Keratinocyte (primary cell): ENCODE results near the gene OSMR. TPM values are rescaled to one million over a fixed set of nuclear protein-coding genes. Genes with fewer than 3 reads are reported as not detected.

ENCODE experiments used
- DNase-seq: peaks from one replicate; pipeline ENCODE4 v3.0.0-alpha.2; 2011; ENCODE audit warnings: low read depth, missing footprints, low spot score
- FAIRE-seq: peaks from 2 replicates; lab custom pipeline; 2011; peaks lifted over from hg19 to GRCh38; lab: Jason Lieb, UNC
- H2AFZ ChIP-seq: 2 replicates; pipeline ENCODE4 v1.6.0; 2012; ENCODE audit warnings: low read length, control low read depth, inconsistent platforms; ENCODE audit not compliant: control insufficient read depth
- H3K27ac ChIP-seq: 2 replicates; pipeline ENCODE4 v1.5.1; 2011; ENCODE audit warnings: low read length; ENCODE audit not compliant: control insufficient read depth, insufficient read depth
- H3K27me3 ChIP-seq: 3 replicates; pipeline ENCODE4 v1.6.0; 2011; ENCODE audit warnings: low read length; ENCODE audit not compliant: control insufficient read depth, insufficient read depth; ENCODE audit errors: extremely low read depth
- H3K36me3 ChIP-seq, 2 experiments: 2 replicates in 1 of 2; 3 replicates in 1 of 2; pipeline ENCODE4 v1.5.1; 2011; ENCODE audit warnings: low read length in 2 of 2, mild to moderate bottlenecking in 1 of 2; ENCODE audit not compliant: control insufficient read depth in 2 of 2, insufficient read depth in 2 of 2; ENCODE audit errors: extremely low read depth in 1 of 2
- H3K4me1 ChIP-seq: 3 replicates; pipeline ENCODE4 v1.5.1; 2011; ENCODE audit warnings: low read length; ENCODE audit not compliant: control insufficient read depth, insufficient read depth; ENCODE audit errors: extremely low read depth
- H3K4me2 ChIP-seq: 3 replicates; pipeline ENCODE4 v1.6.0; 2011; ENCODE audit warnings: low read depth, low read length; ENCODE audit not compliant: control insufficient read depth, insufficient read depth; ENCODE audit errors: extremely low read depth
- H3K4me3 ChIP-seq, 3 experiments: fragments of 200-600 bp in 1 of 3; sonication (generic) in 1 of 3; 2 replicates in 2 of 3; 3 replicates in 1 of 3; pipeline ENCODE4 v1.5.1; 2011 to 2016; ENCODE audit warnings: low read length in 3 of 3, mild to moderate bottlenecking in 3 of 3, control low read depth in 2 of 3, inconsistent platforms in 1 of 3, low read depth in 1 of 3, mixed read lengths in 1 of 3, mixed run types in 1 of 3, moderate library complexity in 1 of 3; ENCODE audit not compliant: control insufficient read depth in 2 of 3, insufficient read depth in 2 of 3; ENCODE audit errors: extremely low read depth in 1 of 3
- H3K79me2 ChIP-seq: 2 replicates; pipeline ENCODE4 v1.6.0; 2012; ENCODE audit warnings: low read length; ENCODE audit not compliant: control insufficient read depth, insufficient read depth
- H3K9ac ChIP-seq: 3 replicates; pipeline ENCODE4 v1.6.0; 2011; ENCODE audit warnings: low read length; ENCODE audit not compliant: control insufficient read depth, insufficient read depth; ENCODE audit errors: extremely low read depth
- H3K9me1 ChIP-seq: 3 replicates; pipeline ENCODE4 v1.6.0; 2011; ENCODE audit warnings: low read length; ENCODE audit not compliant: control insufficient read depth, insufficient read depth; ENCODE audit errors: extremely low read depth
- H3K9me3 ChIP-seq: 2 replicates; pipeline ENCODE4 v1.5.1; 2012; ENCODE audit warnings: low read depth, low read length; ENCODE audit not compliant: control insufficient read depth
- H4K20me1 ChIP-seq: 3 replicates; pipeline ENCODE4 v1.6.0; 2011; ENCODE audit warnings: low read length; ENCODE audit not compliant: control insufficient read depth, insufficient read depth; ENCODE audit errors: extremely low read depth
- EZH2 ChIP-seq: IDR thresholded peaks from one replicate; pipeline ENCODE4 v1.6.1; 2012; ENCODE audit warnings: inconsistent platforms, mild to moderate bottlenecking, low read length, moderate library complexity
- dilution Hi-C: fragments of 300-500 bp; cut with MboI; formaldehyde crosslinking; loops from one replicate; pipeline ENCODE4 v1.7.0; 2020; ENCODE audit warnings: low sequenced_read_pairs; ENCODE audit not compliant: extremely low pct_ligation_motif_present
- polyA plus RNA-seq, 5 experiments: library from polyadenylated mRNA; depleted of rRNA in 3 of 5; stranded (reverse) in 3 of 5; stranded (forward) in 1 of 5; unstranded in 1 of 5; fragments of >200 nt; gene quantifications; 1 replicate in 1 of 5; 2 replicates in 3 of 5; 3 replicates in 1 of 5; pipeline versions ENCODE4 v1.2.1 to v1.2.3, GENCODE V29; 2011 to 2012; ENCODE audit warnings: missing spikeins in 2 of 5, low read depth in 1 of 5, low replicate concordance in 1 of 5
- TF ChIP-seq, protein P1 (sequence below), 3 experiments: IDR thresholded peaks in 1 of 3; conservative IDR thresholded peaks in 1 of 3; optimal IDR thresholded peaks in 1 of 3; 2 replicates in 2 of 3; 3 replicates in 1 of 3; pipeline versions ENCODE3 to v1.5.1; 2011; ENCODE audit warnings: low read length in 3 of 3, mild to moderate bottlenecking in 3 of 3, moderate library complexity in 2 of 3, control low read depth in 1 of 3, inconsistent platforms in 1 of 3; ENCODE audit not compliant: insufficient read depth in 2 of 3; ENCODE audit errors: extremely low read depth in 1 of 3

The OSMR gene
- polyA plus RNA-seq, 1 donor (not counting 4 experiments of a cell fraction or from before 2014, with no cell fraction given), result 43.8 TPM

DNA sequence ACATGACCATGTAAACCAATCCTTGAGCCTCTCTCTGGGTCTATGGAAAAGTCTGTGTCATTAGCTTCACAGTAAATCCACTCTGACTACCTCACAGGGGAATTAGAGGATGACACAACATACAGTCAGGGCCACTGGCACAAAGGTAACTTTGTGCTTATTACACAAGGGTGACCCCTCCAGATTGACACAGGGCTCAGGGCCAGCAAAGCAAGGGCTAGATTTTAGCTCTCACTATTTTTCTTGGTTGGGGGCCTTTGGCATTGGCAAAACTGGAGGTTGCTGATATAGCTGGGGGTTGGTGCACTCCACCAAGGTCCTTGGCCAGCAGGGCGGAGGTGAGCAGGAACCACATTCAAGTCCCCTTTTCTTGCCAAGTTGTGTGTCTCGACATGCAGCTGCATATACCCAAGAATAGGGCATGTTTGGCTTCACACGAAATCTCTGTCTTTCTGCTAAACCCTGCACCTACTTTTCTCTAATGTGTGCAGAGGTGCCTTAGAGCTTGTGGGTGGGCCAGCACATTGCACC is 15.2 kb upstream of the OSMR start:
- Histone ChIP-seq H3K9me3 (peaks cover 4% of the 10 kb centered on the region), H3K9ac (peak overlapping the region; percentile 53), H2AFZ (no peak overlapping the region), H3K36me3 (peaks cover 0 to 7% of the 10 kb centered on the region in 2 experiments), H3K4me2 (peak overlapping the region; percentile 75), H3K4me1 (peaks cover 38% of the 10 kb centered on the region), H3K9me1 (no peaks in the 10 kb centered on the region), H3K4me3 (peak overlapping the region in 2 of 3 experiments; percentile 30 to 47), H3K27me3 (no peaks in the 10 kb centered on the region), H3K79me2 (peaks cover 11% of the 10 kb centered on the region), H4K20me1 (peaks cover 2% of the 10 kb centered on the region), H3K27ac (peak overlapping the region; percentile 84)
- no peak for TF ChIP-seq EZH2
- TF ChIP-seq, protein P1, sequence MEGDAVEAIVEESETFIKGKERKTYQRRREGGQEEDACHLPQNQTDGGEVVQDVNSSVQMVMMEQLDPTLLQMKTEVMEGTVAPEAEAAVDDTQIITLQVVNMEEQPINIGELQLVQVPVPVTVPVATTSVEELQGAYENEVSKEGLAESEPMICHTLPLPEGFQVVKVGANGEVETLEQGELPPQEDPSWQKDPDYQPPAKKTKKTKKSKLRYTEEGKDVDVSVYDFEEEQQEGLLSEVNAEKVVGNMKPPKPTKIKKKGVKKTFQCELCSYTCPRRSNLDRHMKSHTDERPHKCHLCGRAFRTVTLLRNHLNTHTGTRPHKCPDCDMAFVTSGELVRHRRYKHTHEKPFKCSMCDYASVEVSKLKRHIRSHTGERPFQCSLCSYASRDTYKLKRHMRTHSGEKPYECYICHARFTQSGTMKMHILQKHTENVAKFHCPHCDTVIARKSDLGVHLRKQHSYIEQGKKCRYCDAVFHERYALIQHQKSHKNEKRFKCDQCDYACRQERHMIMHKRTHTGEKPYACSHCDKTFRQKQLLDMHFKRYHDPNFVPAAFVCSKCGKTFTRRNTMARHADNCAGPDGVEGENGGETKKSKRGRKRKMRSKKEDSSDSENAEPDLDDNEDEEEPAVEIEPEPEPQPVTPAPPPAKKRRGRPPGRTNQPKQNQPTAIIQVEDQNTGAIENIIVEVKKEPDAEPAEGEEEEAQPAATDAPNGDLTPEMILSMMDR (optimal IDR thresholded peaks at IDR 0.05 in 1 of 3, IDR thresholded peaks at IDR 0.05 in 1 of 3, conservative IDR thresholded peaks at IDR 0.05 in 1 of 3; ENCODE audit: extremely low read depth in 1 of 3, insufficient read depth in 2 of 3, low read length in 3 of 3), result no peak
- dilution Hi-C loops, result no loop called here
- FAIRE-seq (peak; percentile 64), DNase-seq (no peak)

DNA sequence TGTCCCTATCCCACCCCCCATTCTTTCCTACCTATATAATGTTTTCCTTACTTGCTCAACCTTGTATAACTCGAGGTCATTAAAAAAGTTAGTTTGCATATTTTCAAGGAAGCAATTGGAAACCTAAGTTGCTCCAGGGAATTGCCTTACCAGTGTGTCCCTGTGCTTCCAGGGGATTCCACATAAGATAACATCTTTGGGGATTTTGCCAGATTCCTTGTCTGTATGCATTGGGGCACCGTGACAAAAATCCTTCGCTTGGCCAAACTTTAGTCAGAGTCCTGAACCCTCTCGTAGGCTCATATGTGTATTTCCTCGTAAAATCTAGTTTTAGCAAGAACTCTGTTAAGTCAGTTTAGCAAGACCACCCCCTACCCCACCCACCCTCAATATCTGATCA is 14.7 kb upstream of the OSMR start:
- dilution Hi-C loops, result no loop called here
- peak; percentile 39 for FAIRE-seq
- Histone ChIP-seq H3K4me1 (peaks cover 41% of the 10 kb centered on the region), H3K27me3 (no peaks in the 10 kb centered on the region), H3K27ac (peak overlapping the region; percentile 84), H3K4me2 (peak overlapping the region; percentile 75), H2AFZ (no peak overlapping the region), H3K36me3 (peaks cover 0 to 7% of the 10 kb centered on the region in 2 experiments), H4K20me1 (peaks cover 2% of the 10 kb centered on the region), H3K9ac (peak overlapping the region; percentile 53), H3K9me3 (peaks cover 4% of the 10 kb centered on the region), H3K79me2 (peaks cover 11% of the 10 kb centered on the region), H3K9me1 (no peaks in the 10 kb centered on the region), H3K4me3 (peak overlapping the region in 2 of 3 experiments; percentile 30 to 47)
- TF ChIP-seq EZH2, result no peak
- TF ChIP-seq, protein P1 (optimal IDR thresholded peaks at IDR 0.05 in 1 of 3, IDR thresholded peaks at IDR 0.05 in 1 of 3, conservative IDR thresholded peaks at IDR 0.05 in 1 of 3; ENCODE audit: extremely low read depth in 1 of 3, insufficient read depth in 2 of 3, low read length in 3 of 3), result no peak
- DNase-seq, result no peak
